Stimulated activated CD4-positive, alpha-beta T cell treated with anti-CD3 and anti-CD28 coated beads, Interleukin-15, amount 100 ng/mL, for 24 hours (primary cell): ENCODE results near the gene EMC9.
A peak's percentile ranks its signal among the peaks of the same experiment; 100 is the strongest.

Experiments used
- DNase-seq: peaks from one replicate; pipeline ENCODE4 v3.0.0-alpha.2; 2020

The EMC9 gene

DNA sequence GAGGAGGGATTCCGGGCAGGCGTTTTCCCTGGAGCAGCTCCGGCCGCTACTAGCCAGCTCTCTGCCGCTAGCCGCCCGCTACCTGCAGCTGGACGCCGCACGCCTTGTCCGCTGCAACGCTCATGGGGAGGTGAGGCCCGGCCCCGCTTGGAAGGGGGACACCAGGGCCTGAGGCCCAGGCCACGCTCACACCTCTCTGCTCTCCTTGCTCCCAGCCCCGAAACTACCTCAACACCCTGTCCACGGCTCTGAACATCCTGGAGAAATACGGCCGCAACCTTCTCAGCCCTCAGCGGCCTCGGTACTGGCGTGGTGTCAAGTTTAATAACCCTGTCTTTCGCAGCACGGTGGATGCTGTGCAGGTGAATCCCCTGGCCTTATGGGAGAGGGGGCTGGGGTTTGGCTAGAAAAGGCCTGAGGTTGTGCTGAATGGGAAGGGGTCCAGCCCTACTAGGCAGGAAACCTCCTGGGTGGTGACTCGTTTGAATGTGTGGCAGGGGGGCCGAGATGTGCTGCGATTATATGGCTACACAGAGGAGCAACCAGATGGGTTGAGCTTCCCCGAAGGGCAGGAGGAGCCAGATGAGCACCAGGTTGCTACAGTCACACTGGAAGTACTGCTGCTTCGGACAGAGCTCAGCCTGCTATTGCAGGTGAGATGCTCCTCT, 6.5 kb upstream of the EMC9 start:
- no peak for DNase-seq

DNA sequence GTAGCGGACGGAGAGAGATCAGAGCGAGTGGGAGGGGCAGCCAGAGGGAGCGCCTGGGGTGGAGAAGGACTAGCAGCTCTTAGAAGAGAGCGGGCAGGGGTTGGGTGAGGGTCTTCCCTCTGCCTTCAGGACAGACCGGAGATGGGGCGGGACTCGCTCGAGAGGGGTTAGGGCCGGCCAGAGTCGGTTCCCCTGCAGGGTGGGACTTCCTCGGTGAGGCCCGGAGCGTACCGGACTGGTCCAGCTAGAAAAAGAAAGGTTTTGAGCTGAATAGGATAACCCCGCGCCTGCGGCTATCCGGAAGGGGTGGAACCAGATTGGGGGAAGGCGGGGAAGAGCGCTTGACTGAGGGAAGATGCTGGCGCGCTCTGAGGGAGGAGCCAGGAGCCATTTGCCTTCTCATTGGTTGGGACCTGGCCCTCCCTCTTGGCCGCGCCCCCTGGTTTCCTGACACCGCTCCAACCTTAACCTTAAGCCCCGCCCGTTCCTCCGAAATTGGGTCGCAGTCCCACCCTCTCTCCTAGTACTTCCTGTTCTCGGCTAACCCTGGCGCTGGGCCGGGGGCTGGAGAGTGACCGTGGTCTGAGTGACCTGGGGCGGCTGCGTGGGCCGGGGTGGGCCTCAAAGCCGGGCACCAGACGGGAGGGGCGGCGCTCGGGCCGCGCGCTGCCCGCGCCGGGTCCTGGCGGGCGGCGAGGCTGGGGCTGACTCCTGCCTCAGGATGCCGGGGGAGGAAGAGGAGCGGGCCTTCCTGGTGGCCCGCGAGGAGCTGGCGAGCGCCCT, 5.8 kb upstream of the EMC9 start, which contains the start of gene RNF31:
TSS of gene RNF31 (plus strand) at position 521 of the 783 bp plus-strand sequence. CDS start at position 722, 201 bp downstream.
- DNase-seq: peak; percentile 100

DNA sequence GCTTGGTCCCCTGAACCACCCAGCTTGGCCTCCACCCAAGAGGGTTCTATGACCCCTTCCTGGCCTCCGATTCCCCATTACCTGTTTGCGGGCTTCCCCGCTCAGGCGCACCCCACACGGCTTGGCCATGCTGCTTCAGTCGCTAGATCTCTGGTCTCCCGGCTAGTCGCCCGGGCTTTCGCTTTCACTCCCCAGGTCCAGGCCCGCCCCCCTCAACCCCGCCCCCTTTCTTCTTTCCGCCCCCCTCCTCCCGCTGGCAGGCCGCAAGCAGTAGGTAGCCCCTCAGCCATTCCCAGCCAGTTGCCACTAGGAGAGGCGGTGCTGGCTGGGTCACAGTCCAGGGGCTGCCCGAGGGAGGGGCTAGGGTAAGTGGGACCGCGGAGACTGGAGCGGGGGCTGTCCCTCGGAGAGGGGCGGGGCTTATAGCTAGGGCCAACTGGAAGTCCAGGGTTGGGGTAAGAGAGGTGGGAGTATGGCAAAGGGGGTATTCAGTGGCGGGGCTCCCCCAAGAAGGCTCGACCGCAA, 5.1 kb upstream of the EMC9 start, which contains the start of gene PSME2:
TSS of gene PSME2 (minus strand) at position 158 of the 525 bp plus-strand sequence. CDS start at position 129, 29 bp downstream.
- DNase-seq: peak; percentile 97

DNA sequence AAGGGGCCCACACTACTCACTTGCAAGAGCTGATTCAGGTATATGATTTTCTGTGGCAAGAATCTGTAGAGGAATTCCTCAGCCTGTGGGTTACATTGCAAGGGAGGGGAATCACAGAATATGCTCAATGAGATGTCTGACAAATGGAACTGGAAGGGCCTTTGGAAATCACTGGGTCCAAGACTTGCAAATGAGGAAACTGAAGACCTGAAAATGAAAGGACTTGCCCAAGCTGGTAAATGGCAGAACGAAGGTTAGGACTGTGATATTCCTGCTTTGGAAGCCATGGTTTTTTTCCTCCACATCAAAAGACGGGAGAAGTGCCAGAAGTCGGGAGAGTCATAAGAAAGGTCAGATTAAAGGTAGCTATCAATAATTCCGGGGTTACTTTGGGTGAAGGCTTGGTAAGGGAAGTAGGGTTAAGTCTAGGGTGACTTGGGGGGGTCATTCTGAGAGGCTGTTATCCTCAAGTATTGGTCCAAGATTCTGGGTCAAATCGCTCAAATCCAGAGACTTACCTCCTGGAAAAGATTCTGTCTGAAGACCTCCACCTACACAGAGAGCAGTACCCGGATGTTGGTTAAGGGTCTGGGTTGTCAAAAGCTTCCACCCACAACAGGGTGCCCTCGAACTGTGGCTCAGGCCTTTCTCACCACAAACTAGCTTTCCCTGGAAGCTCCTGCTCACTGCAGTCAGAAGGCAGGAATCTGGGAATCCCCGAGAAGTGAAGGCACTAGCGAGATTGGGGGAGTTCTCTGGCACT, 4.5 kb upstream of the EMC9 start:
- DNase-seq: no peak

DNA sequence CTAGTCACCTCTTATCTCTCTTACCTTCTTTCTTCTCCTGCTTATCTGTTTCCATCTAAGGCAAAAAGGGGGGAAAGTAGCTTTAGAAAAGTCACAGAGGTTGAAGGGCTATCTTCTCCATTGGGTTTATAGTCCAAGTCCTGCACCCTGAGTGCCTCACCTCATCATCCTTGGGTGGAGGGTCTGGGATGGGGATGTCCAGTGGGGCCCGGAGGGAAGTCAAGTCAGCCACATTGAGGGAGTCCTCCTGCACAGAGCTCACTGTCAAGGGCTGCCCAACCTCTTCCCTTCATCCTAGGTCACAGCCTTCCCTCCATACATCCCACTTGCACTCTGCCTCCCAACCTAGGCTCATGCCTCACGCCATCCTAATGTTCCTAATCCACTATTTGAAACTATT, 3.8 kb upstream of the EMC9 start:
- no peak for DNase-seq

DNA sequence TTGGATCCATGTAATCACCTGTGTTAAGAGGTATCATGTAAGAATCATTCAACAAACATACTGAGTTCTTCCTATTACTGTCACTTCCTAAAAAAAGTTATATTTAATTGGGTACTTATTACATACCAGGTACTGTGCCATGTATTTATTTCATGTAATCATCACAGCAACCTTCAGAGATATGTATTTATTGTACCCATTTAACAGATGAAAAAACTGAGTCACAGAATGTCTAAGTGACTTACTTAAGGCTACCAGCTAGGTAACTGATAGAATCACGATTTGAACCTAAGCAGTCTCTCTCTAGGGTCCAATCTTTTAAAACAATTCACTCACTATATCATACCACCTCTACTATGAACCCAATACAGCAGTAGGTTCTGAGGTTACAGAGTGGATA, 3.1 kb upstream of the EMC9 start:
- no peak for DNase-seq

DNA sequence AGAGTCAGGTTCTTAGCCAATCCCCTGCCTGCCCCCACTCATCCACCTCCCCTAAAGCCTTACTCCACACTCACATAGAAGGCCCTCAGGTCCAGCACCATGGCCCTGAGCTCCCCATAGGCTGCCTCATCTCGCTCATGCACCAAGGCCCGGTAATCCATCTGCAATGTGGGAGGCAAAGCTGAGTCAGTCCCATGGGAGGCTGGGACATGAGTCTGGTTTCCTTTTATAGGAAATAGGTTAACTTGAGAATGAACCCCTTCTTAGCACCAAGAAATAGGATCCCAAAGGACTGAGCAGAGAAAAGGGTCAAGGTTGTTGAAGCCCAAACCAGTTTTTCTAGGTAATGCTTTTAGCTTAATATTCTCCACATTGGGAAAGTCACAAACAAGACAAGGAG, 2.1 kb upstream of the EMC9 start:
- no peak for DNase-seq

DNA sequence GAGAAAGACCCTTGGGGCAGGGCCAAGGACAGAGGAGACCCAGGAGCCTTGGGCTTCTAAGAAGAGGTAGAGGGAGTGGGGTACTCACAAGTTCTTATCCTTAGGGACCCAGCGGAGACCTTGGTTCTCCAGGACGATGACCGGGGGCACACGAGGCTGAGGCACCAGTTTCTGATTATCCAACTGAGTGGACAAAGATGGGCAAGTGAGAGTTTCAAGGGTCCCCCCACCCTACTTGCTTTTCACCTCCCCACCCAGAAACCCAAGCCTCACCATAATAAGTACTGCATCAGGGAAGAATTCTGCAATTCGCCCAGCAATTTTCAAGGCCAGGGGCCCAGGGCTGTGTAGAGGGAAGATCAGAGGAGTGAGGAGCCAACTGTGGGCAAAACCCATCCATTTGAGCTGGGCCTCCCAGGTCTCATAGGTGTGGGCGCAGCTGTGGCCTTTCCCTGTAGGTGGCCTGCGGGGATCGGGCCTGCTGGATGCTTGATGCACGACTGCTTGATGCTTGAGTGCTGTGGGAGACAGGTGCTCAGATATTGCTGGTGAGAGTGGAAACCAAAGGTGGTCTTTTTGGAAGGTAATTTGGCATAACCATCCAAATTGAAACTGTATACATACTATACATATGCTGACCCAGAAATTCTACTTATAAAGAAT, 2.0 kb downstream of the EMC9 start:
- peak; percentile 54 for DNase-seq

DNA sequence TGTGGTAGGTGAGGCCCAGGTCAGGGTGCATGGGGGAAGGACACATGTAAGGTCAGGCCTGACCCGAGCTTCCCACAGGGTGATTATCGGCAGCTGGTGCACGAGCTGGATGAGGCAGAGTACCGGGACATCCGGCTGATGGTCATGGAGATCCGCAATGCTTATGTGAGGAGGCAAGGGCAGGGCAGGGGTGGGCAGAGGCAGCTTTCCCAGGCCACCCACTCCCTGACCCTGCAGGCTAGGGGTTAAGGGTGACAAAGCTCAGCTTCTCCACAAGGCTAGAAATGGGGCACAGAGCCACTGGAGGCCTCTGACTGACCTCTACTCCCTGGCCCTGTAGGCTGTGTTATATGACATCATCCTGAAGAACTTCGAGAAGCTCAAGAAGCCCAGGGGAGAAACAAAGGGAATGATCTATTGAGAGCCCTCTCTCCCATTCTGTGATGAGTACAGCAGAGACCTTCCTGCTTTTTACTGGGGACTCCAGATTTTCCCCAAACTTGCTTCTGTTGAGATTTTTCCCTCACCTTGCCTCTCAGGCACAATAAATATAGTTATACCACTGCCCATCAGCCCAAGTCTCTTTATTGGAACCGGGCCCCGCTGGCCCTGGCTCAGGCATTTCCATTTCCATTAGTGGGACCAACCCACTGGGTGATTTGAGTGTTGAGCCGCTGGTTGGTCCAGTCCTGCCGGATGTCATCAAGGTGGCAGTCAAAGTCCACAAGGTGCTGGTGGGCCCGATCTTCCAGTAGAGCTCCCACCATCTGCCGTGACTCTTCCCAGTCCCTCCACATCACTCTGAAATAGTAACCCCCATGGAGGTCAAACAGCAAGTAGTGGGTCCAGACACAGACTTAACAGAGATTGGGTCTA, 2.8 kb downstream of the EMC9 start:
- no peak for DNase-seq

DNA sequence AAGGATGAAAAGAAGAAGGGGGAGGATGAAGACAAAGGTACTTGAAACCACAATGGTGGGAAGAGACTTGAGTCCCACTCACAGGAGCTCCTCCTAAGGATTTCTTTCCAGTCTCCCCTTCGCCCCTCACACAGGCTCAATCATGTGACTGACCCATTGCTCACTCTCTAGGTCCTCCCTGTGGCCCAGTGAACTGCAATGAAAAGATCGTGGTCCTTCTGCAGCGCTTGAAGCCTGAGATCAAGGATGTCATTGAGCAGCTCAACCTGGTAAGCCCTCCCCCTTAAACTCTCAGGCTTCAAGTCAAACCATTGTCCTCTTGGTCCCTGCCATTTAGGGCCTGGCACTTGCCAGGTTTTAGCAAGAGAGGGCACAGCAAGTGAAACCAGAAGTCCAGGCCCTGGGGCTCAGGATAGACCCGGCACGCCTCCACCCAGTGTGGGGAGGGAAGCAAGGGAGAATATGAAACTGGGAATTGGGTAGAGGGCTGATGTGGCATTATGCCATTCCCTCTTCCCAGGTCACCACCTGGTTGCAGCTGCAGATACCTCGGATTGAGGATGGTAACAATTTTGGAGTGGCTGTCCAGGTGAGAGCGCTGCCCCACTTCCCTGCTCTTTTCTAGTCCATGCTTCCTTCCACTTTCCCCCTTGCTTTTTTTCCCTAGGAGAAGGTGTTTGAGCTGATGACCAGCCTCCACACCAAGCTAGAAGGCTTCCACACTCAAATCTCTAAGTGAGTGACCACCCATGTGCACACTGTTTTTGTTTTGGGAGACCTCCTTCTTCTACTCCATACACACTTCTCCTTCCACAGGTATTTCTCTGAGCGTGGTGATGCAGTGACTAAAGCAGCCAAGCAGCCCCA, 3.6 kb downstream of the EMC9 start:
- DNase-seq: no peak

DNA sequence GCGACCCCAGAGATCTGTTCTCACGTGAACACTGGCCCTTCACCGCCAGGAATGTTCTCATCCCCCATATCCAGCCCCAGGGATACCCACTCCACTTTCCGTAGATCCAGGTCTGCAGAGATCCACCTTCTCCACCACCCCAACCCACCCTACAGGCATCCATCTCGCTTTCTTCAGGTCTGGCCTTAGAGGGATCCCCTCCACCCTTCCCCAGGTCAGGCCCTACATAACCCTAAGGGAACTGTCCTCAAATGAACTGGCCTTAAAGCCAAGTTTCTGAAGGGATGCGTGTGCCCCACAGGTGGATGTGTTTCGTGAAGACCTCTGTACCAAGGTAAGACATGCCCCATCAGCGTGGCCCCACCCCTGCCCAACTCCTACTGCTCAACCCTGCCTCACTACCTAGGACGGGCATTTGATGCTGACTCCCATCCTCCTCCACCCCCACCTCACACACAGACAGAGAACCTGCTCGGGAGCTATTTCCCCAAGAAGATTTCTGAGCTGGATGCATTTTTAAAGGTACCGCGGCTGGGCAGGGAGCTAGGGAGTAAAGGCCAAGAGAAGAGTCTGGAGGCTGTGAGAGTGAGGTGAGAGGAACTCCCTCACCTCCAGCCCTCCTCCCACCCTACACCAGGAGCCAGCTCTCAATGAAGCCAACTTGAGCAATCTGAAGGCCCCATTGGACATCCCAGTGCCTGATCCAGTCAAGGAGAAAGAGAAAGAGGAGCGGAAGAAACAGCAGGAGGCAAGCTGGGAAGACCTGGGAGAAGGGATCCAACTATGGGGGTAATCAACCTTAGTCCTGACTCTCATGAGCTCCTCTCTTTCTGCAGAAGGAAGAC, 4.5 kb downstream of the EMC9 start:
- DNase-seq: peak; percentile 46

DNA sequence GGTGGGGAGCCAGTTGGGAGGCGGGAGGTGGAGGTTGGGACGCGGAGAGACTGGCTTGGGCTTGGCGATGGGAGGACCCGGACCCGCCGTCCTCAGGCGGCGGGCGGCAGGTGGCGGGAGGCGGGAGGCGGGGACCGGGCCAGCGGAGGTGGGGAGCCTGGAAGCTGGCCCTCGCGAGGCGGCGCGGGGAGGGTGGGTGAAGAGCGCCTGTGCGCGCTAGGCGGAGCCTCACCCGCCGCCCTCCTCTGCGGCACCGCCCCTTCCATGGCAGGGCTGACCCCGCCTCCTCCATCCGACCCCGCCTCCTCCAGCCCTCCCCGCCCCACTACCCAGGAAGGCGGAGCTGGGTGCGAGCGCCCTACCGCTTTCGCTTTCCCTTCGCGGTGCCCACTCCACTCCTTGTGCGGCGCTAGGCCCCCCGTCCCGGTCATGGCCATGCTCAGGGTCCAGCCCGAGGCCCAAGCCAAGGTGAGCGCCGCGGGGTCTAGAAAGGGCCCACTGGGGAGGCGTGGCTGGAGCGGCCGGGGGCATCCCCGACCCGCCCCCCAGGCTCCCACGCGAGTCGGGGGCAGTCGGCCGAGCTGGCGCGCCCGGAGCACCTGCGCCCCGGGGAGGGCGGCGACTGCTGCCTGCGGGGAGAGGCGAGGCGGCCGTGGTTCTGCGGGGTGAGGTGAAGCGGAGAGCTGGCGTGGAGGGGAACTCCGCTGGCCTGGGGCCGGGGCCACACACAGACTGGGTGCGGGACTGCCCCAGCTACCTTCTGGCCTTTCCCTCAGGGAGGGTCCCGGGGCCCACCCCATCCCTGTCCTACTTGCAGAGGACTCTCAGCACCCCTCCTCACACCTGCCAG, 5.3 kb downstream of the EMC9 start, which contains the start of gene PSME1:
TSS of gene PSME1 (plus strand) at position 361 of the 850 bp plus-strand sequence. CDS start at position 430, 69 bp downstream.
- peak; percentile 94 for DNase-seq

DNA sequence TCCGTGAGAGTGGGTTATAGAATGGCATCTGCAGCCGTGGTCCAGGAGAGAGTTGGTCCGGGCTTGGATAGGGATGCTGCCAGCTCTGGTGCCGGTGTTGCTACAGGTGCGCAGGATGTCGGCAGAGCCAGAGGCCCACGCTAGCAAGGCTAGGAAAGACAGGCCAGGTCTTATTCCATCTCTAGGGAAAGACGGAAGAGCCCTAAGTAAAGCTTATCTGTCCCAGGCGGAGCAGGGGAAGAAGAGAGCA, 5.9 kb downstream of the EMC9 start:
- no peak for DNase-seq

DNA sequence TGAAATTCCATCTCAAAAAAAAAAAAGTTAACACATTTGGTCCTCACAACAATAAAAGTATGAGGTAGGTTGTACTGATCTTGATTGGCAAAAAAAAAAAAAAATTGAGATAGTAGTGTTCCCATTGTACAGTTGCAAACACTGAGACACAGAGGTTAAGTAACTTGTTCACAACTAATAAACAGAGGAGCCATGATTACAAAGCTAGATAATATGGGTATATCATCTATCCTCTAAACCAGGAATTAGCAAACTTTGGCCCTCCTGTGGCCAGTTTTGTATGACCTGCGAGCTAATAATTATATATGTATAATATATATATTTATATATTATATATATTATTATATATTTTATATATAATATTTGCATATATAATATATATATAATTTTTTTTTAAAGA, 7.7 kb downstream of the EMC9 start:
- no peak for DNase-seq

DNA sequence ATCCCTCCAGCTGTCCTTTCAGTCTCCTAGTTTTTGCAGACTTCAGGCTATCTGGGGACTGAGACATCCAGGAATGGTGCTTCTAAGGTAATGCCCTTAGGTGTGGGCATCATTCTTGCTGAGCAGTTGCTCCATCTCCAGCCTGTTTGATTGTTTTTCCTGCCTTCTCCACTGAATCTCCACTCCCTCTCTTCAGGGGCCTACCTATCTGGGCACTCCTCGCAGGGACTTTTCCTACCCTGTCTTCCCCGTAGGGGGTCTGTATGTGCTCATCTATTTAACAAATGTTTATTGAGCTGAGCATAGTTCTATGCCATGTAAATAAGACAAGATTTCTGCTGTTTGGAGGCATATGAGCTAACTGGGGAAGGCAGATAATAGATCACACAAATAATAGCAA, 8.4 kb downstream of the EMC9 start:
- no peak for DNase-seq

DNA sequence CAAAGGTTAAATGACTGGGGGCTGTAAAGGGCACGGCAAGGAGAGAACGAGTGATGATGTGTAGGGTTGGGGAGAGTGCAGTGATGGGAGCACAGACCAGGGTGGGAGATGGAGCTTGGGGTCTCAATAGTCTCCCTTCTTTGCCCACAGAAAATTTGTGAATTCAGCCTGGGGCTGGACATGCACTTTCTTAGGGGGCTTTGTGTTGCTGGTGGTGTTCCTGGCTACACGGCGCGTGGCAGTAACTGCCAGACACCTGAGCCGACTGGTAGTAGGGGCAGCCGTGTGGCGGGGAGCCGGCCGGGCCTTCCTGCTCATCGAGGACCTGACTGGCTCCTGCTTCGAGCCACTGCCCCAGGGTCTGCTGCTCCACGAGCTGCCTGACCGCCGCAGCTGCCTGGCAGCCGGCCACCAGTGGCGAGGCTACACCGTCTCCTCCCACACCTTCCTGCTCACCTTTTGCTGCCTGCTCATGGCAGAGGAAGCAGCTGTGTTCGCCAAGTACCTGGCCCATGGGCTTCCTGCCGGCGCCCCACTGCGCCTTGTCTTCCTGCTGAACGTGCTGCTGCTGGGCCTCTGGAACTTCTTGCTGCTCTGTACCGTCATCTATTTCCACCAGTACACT, 9.2 kb downstream of the EMC9 start:
- peak; percentile 44 for DNase-seq

DNA sequence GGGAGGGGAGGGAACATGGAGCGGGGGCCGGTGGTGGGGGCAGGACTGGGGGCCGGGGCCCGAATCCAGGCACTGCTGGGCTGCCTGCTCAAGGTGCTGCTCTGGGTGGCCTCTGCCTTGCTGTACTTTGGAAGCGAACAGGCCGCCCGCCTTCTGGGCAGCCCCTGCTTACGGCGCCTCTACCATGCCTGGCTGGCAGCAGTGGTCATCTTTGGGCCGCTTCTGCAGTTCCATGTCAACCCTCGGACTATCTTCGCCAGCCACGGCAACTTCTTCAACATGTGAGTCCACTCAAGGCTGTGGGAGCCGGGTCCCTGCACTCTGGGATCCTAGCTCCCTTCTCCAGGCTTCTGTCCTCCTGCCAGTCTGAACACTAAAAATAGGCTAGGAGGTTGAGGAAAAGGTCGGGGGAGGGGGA, 9.8 kb downstream of the EMC9 start:
- DNase-seq: no peak
